ENCODE measurements around the gene TMEM254. TPM values are rescaled to one million over a fixed set of nuclear protein-coding genes. Genes with fewer than 3 reads are reported as not detected.
"Not testable (repeated sequence)": the region's sequence is repeated elsewhere in the genome, so short reads cannot be mapped to it uniquely, and the experiment has no call there.

Gene TMEM254
- total and polyA plus RNA-seq, 10 donors, result 6.9 to 14.8 (median 10.7) TPM

DNA sequence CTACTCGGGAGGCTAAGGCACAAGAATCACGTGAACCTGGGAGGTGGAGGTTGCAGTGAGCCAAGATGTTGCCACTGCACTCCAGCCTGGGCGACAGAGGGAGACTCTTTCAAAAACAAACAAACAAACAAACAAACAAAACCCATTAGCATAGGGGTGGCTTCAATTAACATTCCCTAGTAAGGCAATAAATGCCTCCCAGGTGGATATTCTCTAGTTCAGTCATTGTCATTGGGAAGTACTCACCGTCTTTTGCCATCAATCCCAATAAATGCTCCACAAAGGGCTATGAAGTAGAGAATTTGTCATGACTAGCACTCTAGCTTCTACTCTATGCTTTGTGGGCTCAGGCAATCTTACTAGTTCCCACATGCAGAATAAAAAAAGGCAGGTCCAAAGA, 11.7 kb upstream of the TMEM254 start:
- Histone ChIP-seq H3K36me3 (no peaks in the 10 kb centered on the region), H3K4me1 (no peaks in the 10 kb centered on the region), H3K4me3 (no peak overlapping the region), H3K27me3 (replicated peaks in 1 of 7) (no peaks in the 10 kb centered on the region), H3K9me3 (peaks cover 0 to 9% (median 0%) of the 10 kb centered on the region in 8 donors), H3K27ac (no peak overlapping the region)
- no peak for TF ChIP-seq POLR2A (IDR thresholded peaks at IDR 0.05)
- DNase-seq, result no peak
- intact Hi-C loops (cut with DNase I; ENCODE audit: low total_unique reads), result no loop called here
- WGBS, 5 donors, result 88 to 96% (median 92%) methylated on average over 4 of the region's 4 CpGs

DNA sequence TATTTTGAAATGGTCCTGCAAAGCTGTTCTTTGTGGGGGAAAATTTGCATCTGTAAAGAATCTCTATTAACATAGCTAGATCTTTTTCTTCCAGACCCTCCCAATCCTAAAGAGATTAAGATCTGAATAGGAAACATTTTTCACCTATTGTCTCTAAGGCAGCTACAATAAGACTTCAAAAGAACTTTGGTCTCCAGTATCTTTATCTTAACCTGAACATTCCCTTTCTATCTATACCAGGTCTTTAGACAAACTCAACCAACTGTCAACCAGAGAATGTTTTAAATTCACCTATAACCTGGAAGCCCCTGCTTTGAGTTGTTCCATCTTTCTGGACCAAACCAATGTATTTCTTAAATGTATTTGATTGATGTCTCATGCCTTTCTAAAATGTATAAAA, 10.6 kb upstream of the TMEM254 start:
- H3K36me3 ChIP-seq; intact Hi-C loops (cut with DNase I; ENCODE audit: low total_unique reads); DNase-seq; H3K4me3 ChIP-seq; H3K4me1 ChIP-seq; H3K27me3 ChIP-seq (replicated peaks in 1 of 7); H3K9me3 ChIP-seq; H3K27ac ChIP-seq: not testable (repeated sequence)

DNA sequence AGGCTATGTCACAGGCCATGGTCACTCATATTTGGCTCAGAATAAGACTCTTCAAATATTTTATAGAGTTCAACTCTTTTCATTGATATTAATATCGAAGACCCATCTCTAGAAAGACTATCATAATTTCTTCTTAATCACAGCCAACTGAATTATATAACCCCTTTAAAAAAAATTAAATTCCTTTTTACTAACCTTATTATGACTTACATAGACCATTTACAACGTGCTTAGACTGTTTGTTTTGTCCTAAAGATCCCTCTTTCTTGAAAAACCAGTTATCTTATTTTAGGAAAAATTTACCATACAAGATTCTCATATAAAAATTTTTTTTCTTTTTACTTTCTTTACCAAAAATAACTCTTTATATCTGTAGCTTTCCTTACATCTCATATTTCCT, 10.2 kb upstream of the TMEM254 start:
- no peaks in the 10 kb centered on the region for H3K4me1 ChIP-seq
- no peak for DNase-seq
- intact Hi-C loops (cut with DNase I; ENCODE audit: low total_unique reads), result no loop called here
- no peak for TF ChIP-seq POLR2A (IDR thresholded peaks at IDR 0.05)
- TF ChIP-seq POLR2AphosphoS5 (IDR thresholded peaks at IDR 0.05), result no peak
- TF ChIP-seq CTCF (IDR thresholded peaks at IDR 0.05 in 8 of 11, conservative IDR thresholded peaks at IDR 0.05 in 3 of 11), result no peak
- H3K27me3 ChIP-seq (replicated peaks in 1 of 7), result no peaks in the 10 kb centered on the region
- H3K9me3 ChIP-seq, result peaks cover 0 to 9% (median 0%) of the 10 kb centered on the region in 8 donors
- 59 to 72% (median 68%) methylated on average over 2 of the region's 2 CpGs for WGBS, 5 donors
- H3K36me3 ChIP-seq, result no peaks in the 10 kb centered on the region
- no peak overlapping the region for H3K27ac ChIP-seq
- no peak overlapping the region for H3K4me3 ChIP-seq

DNA sequence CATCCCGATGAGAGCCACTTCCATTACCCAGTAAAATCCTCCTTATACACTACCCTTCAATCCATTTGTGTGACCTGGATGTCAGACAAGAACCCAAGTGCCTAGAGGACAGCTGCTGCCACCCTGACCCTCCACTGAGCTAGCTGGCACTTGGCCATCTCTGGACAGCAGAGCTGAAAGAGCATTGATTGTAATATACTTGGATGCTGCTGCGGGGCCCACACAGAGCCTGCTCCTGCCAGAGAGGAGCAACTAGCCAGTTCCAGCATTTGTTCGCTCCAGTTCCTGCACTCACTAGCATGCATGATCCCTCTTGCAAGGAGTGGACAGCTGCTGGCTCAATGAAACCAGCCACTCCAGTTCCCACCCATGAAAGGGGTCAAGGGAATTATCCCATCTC, 8.4 kb upstream of the TMEM254 start:
- no peak overlapping the region for H3K27ac ChIP-seq
- peaks cover 0 to 9% (median 0%) of the 10 kb centered on the region in 8 donors for H3K9me3 ChIP-seq
- no peaks in the 10 kb centered on the region for H3K4me1 ChIP-seq
- DNase-seq, result no peak
- no peak for TF ChIP-seq POLR2AphosphoS5 (IDR thresholded peaks at IDR 0.05)
- no peak for TF ChIP-seq POLR2A (IDR thresholded peaks at IDR 0.05)
- TF ChIP-seq CTCF (IDR thresholded peaks at IDR 0.05 in 8 of 11, conservative IDR thresholded peaks at IDR 0.05 in 3 of 11), result no peak
- no peak overlapping the region for H3K4me3 ChIP-seq
- 82 to 96% (median 89%) methylated on average over 3 of the region's 3 CpGs for WGBS, 5 donors
- no peaks in the 10 kb centered on the region for H3K36me3 ChIP-seq
- intact Hi-C loops (cut with DNase I; ENCODE audit: low total_unique reads), result no loop called here
- H3K27me3 ChIP-seq (replicated peaks in 1 of 7), result no peaks in the 10 kb centered on the region

DNA sequence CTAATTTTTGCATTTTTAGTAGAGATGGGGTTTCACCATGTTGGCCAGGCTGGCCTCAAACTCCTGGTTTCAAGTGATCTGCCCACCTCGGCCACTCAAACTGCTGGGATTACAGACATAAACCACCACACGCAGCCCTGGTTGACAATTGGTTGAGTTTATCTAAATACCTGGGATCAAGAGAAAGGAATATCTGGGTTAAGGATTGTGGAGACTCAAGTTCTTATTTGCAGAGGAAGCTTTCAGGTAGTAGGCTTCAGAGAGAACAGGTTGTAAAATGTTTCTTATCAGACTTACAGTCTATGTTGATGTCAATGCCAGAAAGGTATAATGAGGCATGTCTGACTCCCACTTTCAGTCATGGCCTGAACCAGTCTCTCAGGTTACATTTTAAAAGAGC, 5.9 kb upstream of the TMEM254 start:
- no peak for DNase-seq
- Histone ChIP-seq H3K27me3 (replicated peaks in 1 of 7) (no peaks in the 10 kb centered on the region), H3K36me3 (no peaks in the 10 kb centered on the region), H3K4me1 (peaks cover 0 to 3% (median under 1%) of the 10 kb centered on the region in 6 donors), H3K4me3 (no peak overlapping the region), H3K9me3 (peaks cover 0 to 9% (median 0%) of the 10 kb centered on the region in 8 donors), H3K27ac (no peak overlapping the region)
- intact Hi-C loops (cut with DNase I; ENCODE audit: low total_unique reads), result no loop called here
- TF ChIP-seq CTCF (IDR thresholded peaks at IDR 0.05 in 8 of 11, conservative IDR thresholded peaks at IDR 0.05 in 3 of 11) (no peak), POLR2AphosphoS5 (IDR thresholded peaks at IDR 0.05) (no peak), POLR2A (IDR thresholded peaks at IDR 0.05) (no peak)
- WGBS, 5 donors, result 95 to 100% (median 96%) methylated on average over 2 of the region's 2 CpGs
